T1000 (cell line): ENCODE data around the gene DNPEP.

ENCODE experiments used
- DNase-seq: peaks from one replicate; lab custom pipeline; 2025; ENCODE audit warnings: mixed read lengths; lab: John Stamatoyannopoulos, UW

Gene DNPEP

DNA sequence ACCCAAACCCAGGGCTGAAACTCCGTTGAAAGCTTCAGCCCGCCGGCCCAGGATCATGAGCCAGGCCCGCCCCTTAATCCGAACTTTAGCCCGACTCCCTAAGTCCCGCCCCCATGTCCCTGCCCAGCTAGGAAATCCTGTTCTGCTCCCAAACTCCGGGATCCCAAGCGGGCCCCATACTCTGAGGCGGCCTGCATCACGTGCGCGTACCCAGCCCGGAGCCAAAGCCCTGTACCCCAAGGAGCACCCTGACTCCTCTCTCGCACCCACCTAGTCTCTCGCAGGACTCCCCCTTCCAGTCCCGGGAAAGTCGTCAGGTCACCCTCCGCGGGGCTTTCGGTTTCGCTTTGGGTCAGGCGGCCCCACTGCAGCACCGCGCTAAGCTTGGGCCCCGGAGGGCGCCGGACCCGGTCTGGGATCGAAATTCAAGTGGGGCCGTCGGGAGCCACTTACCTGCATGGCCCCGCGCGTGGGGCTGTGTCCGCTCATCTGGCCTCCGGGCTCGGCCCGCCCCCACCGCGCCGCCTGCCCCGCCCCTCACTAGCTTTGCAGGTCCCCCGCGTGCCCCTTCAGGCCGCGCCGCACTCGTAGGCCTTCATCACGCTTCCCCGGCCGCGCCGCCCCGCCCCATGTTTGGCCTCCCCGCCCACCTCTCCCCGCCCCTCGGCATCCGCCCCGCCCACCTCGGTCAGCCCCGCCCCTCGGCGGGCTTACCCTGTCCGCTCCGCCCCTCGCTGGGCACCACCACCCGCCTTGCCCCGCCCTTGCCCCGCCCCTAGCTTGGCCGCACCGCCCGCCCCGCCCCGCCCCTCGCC lies at the start of gene DNPEP:
DNPEP (minus strand) TSS at position 607 of the 815 bp plus-strand sequence; CDS start at position 489, 118 bp downstream.
- DNase-seq, result peak; percentile 68

DNA sequence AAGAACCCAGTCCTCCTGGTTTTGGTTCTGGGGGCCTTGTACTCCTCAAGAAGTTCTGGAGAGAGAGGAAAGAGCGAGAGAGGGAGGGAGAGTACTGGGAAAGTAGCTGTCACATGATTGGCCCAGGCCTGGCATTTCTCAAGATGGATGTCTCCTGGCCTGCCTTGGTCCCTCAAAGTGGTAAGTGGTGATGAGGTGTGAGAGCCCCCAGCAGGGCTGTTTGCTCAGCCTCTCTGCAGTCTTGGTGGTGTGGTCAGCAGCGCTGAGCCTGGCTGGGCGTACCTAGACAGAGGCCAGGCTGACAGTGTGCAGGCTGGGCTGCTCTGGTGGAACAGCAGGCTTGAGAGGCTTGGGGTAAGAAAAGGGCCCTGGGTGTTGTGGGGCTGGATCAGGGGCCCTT lies 49.4 kb upstream of the DNPEP start:
- no peak for DNase-seq

DNA sequence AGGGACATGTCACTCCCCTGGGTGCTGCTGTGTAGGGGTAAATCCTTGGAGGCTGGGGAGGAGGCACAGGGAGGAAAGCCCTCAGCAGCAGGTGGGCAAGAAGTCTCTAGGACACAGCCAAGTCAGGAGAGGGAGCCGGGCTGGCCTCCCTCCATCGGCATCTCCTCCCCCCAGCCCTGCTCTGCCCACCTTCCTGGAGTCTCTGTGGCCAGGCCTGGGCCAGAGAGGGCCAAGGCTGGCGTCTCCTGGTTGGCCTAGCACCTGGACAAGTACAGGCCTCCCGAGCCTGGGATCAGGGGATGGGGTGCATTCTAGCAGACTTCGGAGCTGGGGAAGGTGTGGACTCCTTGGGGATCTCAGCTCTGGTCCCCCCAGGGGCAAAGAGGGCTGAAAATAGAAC lies 48.8 kb upstream of the DNPEP start:
- DNase-seq, result no peak

DNA sequence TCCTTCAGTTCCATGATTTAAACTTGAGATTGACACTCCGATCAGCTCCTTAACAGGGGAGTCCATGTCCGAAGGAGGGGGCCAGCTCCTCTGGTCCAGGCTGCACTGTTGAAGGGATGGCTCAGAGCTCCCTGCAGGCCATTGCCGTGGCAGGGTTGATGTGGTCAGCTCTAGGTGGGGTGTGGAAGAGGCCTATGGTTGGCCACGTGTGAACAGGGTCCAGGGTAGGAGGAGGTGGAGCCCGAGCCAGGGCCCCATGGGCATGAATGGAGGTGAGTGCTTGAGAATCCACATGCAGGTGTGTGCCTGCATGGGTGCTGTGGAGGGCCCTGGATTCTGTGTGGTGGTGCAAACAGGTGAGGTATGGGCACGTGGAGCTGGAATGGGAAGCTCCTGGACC lies 48.0 kb upstream of the DNPEP start:
- no peak for DNase-seq

DNA sequence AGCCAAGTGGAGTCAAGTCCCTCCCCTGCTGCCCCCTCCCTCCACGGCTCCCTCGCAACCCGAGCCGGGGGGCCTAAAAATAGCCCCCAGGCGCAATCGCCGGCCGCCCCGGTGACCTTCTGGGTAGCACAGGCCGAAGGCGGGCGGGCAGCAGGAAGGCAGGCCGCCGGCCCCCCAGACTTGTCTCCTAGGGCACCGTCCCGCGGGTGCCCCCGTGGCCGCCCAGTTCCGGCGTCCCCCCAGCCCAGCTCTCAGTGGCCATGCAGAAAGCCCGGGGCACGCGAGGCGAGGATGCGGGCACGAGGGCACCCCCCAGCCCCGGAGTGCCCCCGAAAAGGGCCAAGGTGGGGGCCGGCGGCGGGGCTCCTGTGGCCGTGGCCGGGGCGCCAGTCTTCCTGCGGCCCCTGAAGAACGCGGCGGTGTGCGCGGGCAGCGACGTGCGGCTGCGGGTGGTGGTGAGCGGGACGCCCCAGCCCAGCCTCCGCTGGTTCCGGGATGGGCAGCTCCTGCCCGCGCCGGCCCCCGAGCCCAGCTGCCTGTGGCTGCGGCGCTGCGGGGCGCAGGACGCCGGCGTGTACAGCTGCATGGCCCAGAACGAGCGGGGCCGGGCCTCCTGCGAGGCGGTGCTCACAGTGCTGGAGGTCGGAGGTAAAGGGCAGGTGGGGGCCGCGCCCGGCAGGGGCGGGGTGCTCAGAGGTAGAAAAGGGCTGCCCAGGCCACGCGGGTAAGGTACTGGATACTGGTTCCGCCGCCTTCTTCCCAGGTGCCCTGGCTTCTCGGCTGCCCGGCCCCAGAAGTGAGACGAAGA lies 47.2 kb upstream of the DNPEP start, which contains the start of gene SPEG:
SPEG (plus strand) TSS at position 126 of the 808 bp plus-strand sequence; CDS start at position 261, 135 bp downstream.
- DNase-seq, result no peak

DNA sequence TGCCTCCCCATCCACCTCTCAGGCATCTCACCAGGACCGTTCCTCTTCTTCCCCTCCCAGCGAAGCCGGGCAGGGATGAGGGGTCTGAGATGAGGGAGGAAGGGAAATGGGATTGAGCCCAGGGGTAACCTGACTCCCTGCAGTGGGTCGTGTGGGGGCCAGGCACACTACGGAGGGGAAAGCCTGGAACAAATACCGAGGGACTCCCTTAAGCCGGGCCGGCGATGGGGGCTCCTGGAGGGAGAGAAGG lies 46.7 kb upstream of the DNPEP start:
- DNase-seq, result no peak

DNA sequence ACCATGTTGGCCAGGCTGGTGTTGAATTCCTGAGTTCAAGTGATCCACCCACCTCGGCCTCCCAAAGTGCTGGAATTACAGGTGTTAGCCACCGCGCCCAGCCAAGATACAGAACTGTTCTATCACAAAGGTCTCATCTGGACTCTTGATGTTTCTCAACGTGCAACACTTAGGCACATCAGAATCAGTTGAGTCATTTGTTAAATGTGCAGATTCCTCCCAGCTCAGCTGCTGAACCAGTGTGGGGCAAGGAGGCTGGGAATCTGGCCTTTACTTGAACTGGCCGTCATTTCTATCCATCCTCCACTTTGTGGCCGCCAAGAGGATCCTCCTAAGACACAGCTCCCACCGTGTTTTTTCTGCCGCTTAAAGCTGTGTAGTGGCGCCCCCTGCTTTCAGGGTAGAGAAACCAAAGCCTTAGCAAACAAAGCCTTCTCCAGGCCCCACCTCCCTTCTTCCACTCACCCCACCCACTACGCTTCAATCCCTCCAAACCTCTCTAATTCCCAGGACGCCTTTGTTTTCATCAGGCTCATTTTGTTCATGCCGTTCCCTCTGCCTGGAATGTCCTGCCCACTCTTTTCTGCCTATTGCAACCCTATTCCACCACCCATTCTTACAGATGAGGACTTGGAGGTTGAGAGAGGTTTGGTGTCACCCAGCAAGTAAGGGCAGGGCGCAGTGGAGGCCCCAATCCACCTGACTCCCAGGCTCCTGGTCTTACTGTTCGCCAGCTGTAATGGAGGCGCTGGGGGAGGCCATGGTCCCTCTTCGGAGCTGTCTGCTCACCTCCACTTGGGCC lies 46.2 kb upstream of the DNPEP start:
- no peak for DNase-seq

DNA sequence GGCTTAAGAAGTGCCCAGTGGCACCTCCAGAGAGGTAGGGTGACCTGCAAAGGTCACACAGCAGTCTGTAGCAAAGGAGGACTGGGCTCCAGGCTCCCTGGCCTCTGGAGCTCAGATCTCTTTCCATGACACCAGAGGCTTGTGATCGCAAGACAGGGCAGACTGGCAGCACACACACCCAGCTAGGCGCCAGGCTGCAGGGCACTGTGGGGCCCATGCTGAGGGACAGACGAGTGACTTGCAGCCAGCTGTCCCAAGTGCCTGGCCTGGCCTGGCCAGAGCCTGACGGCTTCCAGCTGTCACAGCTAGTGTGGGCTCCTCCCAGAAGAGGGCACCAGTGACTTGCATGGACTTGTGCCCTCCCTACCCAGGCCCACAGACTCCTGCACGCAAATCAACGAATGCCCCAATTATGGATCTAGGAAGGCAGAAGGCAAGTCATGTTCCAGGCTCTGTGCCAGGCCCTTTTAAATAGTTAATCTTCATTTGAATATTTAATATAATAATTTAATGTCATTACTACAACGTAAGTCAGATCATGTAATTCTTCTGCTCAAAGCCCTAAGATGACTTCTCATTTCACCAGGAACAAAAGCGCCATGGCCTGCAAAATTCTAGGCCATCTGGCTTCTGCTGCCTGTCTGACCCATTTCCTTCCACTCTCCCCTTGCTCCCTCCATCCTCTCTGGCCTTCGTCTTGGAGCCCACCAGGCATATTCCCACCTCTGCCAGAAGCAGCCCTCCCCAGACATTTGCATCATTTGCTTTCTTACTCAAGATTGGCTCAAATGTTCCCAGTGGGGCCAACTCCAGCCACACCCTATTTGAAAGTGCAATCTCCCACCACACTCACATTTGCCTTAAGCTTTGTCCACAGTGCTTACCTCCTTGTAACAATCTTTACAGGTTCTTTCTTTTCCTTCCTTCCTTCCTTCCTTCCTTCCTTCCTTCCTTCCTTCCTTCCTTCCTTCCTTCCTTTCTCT lies 43.2 kb upstream of the DNPEP start:
- no peak for DNase-seq

DNA sequence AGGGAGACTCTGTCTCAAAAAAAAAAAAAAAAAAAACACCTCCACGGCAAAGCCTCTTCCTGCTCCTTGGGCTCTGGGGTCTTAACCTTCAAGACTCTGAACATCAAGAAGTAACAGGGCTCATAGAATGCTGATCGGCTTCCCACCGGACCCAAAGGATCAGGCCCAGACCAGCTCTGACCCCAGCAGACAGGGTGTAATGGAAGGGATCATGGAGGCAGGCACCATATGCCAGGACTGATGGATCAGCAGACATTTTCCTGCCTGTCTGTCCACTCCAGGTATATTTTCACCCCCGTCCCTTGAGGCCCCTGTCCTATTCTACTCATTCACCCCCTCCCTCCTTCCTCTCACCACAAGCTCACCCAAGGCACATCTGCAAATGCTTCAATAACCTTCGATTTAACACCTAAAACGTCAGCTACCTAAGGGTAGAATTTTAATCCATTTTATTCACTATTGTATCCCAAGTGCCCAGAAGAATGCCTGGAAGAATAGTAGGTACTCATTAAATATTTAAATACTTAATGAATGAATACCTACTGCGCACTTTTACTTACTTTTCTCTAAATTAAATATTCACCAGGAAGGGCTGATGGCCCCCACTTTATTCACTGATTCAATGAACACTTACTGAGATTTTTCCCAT lies 42.4 kb upstream of the DNPEP start:
- DNase-seq, result no peak

DNA sequence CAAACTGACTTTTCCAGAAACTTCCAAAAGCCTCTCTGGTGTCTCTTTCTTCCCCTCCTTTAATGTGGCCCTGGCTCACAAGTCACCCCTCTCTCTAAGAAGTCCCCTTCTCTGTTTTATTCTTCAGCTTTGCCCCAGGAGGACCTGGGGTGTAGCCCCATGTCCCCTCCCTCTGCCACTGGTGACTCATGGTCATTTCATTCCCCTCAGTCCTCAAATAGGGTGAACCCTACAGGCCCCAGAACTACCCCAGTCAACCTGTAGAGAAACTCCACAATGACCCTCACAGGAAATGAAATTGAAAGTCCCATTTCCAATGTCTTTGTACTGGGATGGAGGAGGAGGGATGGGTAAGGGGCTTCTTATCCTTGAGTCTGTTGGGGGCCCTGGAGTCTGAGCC lies 40.8 kb upstream of the DNPEP start:
- no peak for DNase-seq

DNA sequence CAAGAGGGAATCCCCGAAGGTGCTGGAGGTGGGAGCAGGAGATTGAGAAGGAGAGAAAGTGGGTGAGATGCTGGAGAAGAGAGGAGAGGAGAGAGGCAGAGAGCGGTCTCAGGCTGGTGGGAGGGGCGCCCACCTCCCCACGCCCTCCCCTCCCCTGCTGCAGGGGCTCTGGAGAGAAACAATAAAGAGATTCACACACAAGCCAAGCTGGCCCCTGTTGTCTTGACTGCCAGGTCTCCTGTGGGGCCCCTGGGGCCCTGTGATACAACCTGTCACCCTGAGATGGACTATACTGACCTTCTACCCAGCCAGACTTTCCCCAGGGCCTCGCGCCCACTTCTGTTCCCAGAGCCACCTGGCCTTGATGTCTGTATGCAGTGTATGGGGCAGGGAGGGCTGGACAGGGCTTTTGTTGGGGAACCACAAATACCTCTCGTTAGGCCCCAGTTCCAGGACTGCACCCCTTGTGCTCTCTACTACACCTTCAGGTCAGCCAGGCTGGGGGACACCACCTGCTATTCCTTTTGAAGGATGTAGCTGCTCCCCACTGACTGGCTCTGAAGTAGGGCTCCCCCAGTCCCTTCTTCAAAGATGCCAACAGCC lies 38.9 kb upstream of the DNPEP start:
- DNase-seq, result no peak

DNA sequence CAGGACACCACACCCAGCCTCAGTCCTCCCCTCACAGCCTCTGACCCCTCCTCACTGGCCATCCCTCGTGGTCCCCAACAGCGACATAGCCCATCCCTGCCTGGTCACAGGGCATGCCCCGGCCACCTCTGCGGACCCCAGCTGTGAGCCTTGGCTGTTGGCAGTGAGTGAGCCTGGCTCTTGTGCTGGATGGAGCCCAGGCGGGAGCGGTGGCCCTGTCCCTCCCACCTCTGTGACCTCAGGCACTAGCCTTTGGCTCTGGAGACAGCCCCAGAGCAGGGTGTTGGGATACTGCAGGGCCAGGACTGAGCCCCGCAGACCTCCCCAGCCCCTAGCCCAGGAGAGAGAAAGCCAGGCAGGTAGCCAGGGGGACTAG lies 38.3 kb upstream of the DNPEP start:
- no peak for DNase-seq

DNA sequence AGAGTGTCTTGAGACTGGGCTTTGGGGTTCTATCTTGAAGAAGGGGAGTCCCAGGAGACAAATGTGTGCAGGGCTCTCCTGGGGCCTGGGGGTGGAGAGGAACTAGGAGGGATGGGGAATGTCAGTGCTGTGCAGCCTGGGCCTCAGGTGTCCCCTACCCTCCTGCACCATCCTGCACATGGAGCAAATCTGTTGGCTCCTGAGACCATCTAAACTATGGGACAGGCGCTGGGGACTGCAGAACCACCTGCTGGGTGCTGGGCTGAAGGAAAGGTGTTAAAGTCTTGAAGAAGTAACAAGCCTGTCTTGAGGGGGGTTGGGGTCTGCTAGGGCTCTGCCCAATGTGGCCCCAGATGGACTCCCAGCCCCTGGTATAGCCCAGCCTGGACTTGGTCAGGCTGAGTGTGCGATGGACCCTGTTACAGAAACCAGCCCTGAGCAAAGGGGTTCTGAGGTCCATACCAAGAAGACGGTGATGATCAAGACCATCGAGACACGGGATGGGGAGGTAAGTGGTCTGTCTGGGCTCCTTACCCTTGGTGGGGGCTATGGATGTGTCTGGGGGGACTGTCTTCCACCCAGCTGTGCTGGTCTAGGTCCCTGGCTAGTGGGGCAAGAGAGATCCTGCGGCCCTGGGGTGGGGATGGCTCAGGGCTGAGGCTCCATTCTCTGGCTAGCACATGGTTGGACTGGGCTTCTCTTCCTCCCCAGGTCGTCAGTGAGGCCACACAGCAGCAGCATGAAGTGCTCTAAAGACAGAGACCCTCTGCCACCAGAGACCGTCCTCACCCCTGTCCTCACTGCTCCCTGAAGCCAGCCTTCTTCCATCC lies 37.7 kb upstream of the DNPEP start:
- no peak for DNase-seq

DNA sequence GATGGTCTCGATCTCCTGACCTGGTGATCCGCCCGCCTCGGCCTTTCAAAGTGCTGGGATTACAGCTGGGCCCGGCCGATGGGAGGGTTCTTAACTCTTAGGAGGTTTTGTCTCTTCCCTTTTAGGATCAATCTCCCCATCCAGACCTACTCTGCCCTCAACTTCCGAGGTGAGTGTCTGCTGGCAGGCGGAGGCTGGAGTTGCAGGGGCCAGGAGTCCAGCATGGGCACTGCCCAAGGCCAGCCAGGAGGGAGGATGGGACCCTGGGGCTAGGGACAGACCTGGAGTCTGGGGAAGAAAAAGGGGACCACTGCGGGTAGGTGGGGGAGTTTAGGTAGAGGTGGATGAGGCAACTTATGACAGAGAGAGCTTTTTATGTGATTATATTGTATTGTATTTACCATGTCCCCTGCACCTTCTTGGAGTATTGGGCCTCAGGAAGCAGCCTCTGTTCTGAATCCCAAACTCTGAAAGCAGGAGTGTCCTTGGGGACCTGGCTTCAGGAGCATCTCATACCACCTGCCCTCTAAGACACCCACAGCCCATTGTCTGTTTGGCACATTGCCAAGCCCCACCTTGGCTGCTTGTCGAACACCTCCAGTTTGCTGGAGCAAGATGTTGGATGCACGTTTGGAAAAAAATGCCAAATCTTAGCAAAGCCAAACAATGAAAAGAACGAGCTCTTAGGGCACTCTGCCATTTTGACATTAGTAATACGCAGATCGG lies 36.1 kb upstream of the DNPEP start:
- no peak for DNase-seq

DNA sequence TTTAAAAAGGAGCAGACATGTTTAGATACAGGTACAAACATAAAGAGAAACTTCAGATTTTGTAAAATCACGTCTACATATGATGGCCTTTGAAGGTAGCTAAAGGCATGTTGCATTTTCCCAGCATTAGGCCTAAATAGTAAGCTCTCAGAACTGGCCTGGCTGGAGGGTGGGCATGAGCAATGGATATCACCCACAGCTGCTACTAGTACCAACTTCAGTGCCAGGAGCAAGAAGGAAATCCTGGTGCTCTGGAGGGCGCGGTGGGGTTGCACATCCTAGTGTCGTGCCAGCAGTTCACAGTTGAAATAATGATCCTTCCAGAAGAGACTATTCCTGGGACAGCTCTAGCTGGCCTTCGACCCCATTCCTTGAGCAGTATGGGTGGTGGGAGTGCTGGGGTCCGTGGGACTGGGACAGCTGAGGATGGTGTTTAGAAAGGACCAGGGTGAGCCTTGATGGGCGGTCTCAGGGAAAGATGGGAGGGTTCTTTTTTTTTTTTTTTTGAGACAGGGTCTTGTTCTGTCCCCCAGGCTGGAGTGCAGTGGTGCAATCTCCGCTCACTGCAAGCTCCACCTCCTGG lies 35.3 kb upstream of the DNPEP start:
- DNase-seq, result no peak

DNA sequence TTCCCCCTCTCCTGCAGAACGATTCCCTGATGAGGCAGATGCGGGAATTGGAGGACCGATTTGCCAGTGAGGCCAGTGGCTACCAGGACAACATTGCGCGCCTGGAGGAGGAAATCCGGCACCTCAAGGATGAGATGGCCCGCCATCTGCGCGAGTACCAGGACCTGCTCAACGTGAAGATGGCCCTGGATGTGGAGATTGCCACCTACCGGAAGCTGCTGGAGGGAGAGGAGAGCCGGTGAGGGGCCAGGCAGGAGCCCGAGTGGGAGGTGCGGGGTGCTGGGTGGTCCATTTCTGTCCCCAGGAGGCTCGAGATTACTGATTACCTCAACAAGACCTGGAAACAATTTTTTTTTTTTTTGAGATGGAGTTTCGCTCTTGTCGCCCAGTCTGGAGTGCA lies 33.6 kb upstream of the DNPEP start:
- DNase-seq, result no peak

DNA sequence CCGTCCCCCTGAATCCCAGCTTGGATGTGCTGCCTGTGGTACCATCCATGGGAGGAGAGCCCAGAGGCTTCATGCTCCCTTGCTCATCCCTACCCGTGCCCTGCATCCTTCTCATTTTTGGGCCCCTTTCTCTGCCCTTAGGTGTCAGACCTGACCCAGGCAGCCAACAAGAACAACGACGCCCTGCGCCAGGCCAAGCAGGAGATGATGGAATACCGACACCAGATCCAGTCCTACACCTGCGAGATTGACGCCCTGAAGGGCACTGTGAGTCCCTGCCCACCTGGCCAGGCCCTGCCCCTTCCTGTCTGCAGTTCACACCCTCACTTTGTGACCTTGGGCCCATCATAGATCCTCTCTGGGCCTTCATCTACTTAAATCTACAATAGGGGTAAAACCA lies 33.0 kb upstream of the DNPEP start:
- DNase-seq, result no peak

DNA sequence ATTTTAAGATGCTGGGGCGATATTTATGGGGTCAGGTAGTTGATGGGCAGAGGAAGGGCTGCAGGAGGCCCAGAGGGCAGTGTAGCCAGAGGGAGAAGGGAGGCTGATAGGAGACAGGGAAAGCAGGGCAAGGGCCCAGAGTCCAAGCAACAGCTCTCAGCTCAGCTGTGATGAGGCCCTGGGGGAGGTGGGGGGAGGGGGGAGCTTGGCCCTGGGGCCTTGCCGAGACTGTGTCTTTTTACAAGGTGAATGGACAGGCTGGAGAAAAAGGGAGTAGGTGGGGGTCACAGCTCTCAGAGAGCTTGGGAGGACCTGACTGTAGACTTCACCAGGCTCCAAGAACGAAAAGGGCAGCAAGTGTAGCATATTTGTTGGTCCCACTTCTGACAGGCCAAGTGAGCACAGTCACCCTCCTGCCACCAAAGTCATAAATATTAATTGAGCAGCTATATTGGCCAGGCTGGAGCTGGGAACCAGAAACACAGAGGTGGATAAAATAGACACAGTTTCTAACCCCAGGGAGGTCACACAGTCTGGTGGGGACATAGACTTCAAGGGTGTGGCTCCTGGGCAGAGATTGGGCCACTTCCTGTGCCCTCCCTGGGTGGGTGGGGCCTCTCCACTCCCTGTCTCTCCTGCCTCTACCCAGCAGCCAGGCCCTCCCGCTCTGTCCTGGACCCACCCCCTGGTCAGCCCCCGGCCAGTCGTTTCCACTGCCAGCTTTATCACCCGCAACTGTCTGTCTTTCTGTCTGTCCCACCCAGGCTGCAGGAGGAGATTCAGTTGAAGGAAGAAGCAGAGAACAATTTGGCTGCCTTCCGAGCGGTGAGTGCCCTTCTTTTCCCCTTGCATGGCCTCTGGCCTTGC lies 31.9 kb upstream of the DNPEP start:
- DNase-seq, result no peak
